Stimulated activated CD4-positive, alpha-beta T cell treated with anti-CD3 and anti-CD28 coated beads, Interleukin-15, amount 100 ng/mL, for 1 hour (primary cell): ENCODE data around the gene PDE4A.

ENCODE experiments used
- DNase-seq, 2 donors: peaks; one replicate each; pipeline ENCODE4 v3.0.0-alpha.2; 2020; ENCODE audit warnings: low read depth in 1 of 2, low spot score in 1 of 2

PDE4A gene

DNA sequence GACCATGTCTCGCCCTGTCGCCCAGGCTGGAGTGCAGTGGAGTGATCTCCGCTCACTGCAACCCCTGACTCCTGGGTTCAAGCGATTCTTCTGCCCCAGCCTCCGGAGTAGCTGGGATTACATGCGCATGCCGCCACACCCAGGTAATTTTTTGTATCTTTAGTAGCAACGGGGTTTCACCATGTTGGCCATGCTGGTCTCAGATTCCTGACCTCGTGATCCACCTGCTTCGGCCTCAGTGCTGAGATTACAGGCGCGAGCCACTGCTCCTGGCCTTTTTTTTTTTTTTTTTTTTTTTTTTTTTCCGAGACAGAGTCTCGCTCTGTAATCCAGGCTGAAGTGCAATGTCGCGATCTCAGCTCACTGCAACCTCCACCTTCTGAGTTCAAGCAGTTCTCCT, 87.7 kb downstream of the PDE4A start:
- no peak for DNase-seq

DNA sequence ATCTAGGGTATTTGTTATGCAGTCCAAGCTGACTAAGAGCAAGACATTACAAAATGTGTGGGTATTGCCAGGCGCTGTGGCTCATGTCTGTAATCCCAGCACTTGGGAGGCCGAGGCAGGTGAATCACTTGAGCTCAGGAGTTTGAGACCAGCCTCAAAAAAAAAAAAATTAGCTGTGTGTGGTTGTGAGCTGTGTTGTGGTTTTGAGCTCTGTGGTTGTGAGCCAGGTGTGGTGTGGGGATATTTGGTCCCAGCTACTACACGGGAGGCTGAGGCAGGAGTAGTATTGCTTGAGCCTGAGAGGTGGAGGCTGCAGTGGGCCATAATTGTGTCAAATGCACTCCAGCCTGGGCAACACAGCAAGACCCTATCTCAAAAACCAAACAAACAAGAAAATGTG, 88.4 kb downstream of the PDE4A start:
- no peak for DNase-seq

DNA sequence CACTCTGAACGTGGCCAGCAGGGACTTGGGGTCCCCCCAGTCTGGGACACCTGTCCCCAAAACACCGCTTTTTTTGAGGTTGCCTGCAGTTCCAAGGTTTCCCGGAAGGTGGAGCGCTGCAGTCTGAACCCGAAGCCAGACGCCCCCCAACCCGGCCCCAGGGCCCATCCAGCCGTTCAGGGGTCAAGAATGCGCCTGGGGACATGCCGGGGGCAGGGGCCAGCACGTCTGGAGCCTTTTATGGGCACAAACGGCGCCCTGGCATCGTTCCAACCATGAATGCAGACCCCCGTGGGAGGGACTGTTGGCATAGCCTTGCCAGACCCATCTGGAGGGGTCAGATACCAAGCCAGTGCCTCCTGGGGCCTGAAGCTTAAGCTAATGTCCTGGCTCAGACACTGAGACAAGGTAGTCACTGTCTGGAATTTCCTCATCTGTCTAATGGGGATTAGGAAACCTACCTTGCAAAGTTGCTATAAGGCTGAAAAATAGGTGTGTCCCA, 90.0 kb downstream of the PDE4A start:
- DNase-seq = peak in 1 of 2 donors; percentile 41

GRCh38 chr19:10513223-10513622, 92.9 kb downstream of the PDE4A start:
- DNase-seq = no peak

DNA sequence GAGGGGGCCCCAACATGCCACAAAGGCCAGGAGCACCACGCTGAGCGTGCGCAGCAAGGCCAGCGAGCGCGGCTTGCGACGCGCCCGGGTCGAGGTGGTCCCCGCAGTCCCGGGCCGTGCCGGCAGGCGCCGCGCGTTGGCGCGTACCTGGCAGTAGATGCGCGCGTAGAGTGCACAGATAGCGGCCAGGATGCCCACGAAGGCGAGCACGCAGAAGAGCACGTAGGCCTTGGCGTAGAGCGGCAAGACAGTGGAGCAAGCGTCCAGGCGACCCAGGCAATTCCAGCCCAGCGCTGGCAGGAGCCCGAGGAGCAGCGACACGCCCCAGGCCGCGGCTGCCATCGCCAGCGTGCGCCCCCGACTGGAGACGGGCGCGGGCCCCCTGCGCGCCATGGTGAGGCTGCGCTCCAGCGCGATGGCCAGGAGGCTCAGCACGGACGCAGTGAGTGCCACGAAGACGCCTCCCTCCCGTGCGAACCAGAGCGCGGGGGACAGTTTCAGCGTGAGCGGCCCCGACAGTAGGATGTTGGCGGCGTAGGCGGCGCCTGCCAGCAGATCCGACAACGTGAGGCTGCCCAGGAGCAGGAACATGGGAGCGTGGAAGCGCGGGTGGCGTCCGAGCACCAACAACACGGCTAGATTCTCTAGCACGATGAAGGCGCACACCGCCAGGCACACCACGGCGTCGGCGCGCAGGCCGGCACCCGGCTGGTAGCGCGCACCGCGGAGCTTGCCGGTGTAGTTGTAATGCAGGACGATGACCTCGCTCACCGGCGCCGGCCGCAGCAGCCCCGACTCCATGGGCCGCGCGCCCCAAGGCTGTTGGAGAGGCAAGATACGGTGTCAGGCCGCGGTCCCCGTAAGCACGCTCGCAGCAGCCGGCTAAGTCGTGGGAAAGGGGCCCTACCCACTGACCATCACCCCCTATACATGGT, 94.1 kb downstream of the PDE4A start:
- no peak for DNase-seq

DNA sequence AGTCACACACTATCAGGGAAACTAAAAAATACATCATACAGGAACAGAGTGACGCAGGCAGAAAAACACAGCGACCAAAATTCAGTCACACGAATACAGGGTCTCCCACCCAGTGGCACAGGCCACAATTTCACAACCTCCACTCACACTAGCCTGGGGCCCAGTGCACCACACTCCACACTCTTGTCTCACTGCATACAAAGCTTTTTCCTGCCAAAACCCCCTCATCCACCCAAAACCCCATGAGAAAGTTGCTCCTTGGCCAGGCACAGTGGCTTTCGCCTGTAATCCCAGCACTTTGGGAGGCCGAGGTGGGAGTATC, 95.7 kb downstream of the PDE4A start:
- no peak for DNase-seq

DNA sequence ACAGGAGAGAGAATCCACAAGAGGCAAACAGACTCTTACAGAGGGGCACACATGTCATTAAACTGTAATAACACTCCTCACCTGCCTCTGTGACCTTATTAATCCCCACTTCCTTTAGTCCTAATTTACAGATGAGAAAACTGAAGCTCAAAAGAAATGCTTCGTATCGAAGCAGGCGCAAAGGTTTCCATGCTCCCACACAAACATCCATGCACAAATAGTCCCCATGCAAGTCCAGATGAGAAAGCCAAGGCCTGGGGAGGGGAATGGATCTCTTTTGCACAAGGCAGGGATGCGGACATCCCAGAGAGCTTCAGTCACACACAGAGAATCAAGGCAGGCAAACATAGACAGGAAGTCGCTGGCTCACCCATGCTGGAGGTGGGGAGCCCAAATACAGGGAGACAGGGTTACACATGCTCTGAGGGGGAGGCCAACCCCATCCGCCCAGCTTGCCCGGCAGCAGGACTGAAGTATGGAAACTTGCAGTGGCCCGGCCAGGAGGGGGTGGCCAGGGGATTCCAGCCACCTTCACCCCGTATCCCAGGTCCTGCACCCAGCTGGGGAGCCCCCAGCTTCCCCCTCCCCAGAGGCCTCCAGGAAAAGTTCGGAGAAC, 96.4 kb downstream of the PDE4A start:
- DNase-seq = no peak

- DNase-seq = no peak
These were observed 97.0 kb downstream of the PDE4A start, which contains the start of gene S1PR5 for GRCh38 chr19:10517361-10517759. TSS of gene S1PR5 (minus strand) at chr19:10517447. CDS start at chr19:10515011, 2,436 bp downstream.

GRCh38 chr19:10517760-10518443, 97.6 kb downstream of the PDE4A start:
- DNase-seq = no peak

GRCh38 chr19:10518444-10519361, 98.4 kb downstream of the PDE4A start:
- no peak for DNase-seq
